ENCODE data around the gene RNF144B.
A peak's percentile ranks its signal among the peaks of the same experiment; 100 is the strongest.
"Not testable (repeated sequence)": the region's sequence is repeated elsewhere in the genome, so short reads cannot be mapped to it uniquely, and the experiment has no call there.

Gene RNF144B

GRCh38 chr6:18392346-18392877, 5.3 kb downstream of the RNF144B start:
- H3K9ac ChIP-seq (ENCODE audit: low read length in 2 of 2): no peak overlapping the region
- H3K27ac ChIP-seq (ENCODE audit: low read length): no peak overlapping the region
- no peaks in the 10 kb centered on the region for H3K27me3 ChIP-seq (ENCODE audit: control insufficient read depth in 1 of 2, insufficient read depth in 2 of 2, low read length in 2 of 2)
- no peaks in the 10 kb centered on the region for H3K9me3 ChIP-seq (ENCODE audit: control insufficient read depth in 2 of 2, low read length in 2 of 2)
- peaks cover 4% of the 10 kb centered on the region for H3K4me1 ChIP-seq (ENCODE audit: control insufficient read depth, insufficient read depth, low read length)
- no peaks in the 10 kb centered on the region for H3K36me3 ChIP-seq (ENCODE audit: control insufficient read depth in 2 of 2, insufficient read depth in 2 of 2, low read length in 2 of 2)
- H3K4me3 ChIP-seq (ENCODE audit: low read length in 2 of 2): no peak overlapping the region

DNA sequence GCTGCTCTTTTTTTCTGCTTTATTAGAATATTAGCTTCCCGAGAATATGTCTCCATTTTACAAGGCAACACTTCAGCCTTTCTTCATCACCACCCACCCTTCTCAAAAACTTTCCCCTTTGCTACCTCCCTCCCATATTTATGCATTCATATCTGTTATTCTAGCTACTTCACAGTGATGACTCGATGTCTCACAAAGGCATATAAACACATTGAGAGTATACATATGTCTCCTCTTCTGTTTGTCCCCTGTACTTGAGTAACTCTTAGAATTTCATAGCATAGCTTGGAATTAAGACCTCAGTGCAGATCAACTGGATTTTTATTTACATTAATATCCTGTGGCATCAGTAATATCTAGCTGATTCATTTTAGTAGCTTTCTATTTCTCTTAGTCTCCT, 6.5 kb downstream of the RNF144B start:
- Histone ChIP-seq H3K9ac (ENCODE audit: low read length in 2 of 2) (no peak overlapping the region), H3K4me3 (ENCODE audit: low read length in 2 of 2) (no peak overlapping the region), H3K9me3 (ENCODE audit: control insufficient read depth in 2 of 2, low read length in 2 of 2) (no peaks in the 10 kb centered on the region), H3K4me1 (ENCODE audit: control insufficient read depth, insufficient read depth, low read length) (peaks cover under 1% of the 10 kb centered on the region), H3K36me3 (ENCODE audit: control insufficient read depth in 2 of 2, insufficient read depth in 2 of 2, low read length in 2 of 2) (no peaks in the 10 kb centered on the region), H3K27me3 (ENCODE audit: control insufficient read depth in 1 of 2, insufficient read depth in 2 of 2, low read length in 2 of 2) (no peaks in the 10 kb centered on the region), H3K27ac (ENCODE audit: low read length) (no peak overlapping the region)

DNA sequence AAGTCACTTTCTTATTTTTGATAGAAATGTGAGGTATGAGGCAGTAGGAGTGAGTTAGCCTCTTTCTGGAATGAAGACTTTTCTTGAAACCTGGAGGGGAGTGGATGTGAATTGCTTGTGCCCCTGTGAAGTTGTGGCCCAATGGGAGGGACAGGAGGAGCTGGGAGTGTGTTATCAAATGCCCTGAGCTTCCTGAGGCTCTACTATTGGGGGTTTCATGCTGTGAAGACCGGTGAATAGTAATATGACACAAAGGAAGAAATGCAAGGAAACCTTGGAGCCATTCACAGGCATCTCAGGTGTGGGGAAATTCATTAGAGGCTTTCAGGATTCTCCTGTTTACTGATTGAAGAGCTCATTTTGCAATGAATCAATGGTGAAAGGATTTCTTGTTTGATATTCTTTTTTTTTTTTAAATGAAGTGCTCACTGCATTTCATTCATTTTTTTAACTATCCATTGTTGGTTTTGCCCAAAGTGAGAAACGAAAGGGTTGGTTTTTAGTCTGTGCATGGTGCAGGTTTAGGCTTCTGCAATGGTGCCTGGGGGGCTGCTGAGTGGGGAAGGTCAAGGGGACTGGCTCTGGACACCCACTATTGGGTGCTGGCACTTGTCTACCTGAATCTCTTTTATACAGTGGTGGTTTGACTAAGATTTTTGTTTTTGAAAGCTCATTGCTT, 8.2 kb downstream of the RNF144B start:
- no peak overlapping the region for H3K4me3 ChIP-seq (ENCODE audit: low read length in 2 of 2)
- no peak overlapping the region for H3K27ac ChIP-seq (ENCODE audit: low read length)
- no peaks in the 10 kb centered on the region for H3K4me1 ChIP-seq (ENCODE audit: control insufficient read depth, insufficient read depth, low read length)

GRCh38 chr6:18395856-18396197, 8.7 kb downstream of the RNF144B start:
- Histone ChIP-seq H3K4me1 (ENCODE audit: control insufficient read depth, insufficient read depth, low read length) (peaks cover under 1% of the 10 kb centered on the region), H3K4me3 (ENCODE audit: low read length in 2 of 2) (no peak overlapping the region), H3K27ac (ENCODE audit: low read length) (no peak overlapping the region), H3K9me3 (ENCODE audit: control insufficient read depth in 2 of 2, low read length in 2 of 2) (no peaks in the 10 kb centered on the region), H3K36me3 (ENCODE audit: control insufficient read depth in 2 of 2, insufficient read depth in 2 of 2, low read length in 2 of 2) (peaks cover 3% of the 10 kb centered on the region in 2 donors), H3K9ac (ENCODE audit: low read length in 2 of 2) (no peak overlapping the region), H3K27me3 (ENCODE audit: control insufficient read depth in 1 of 2, insufficient read depth in 2 of 2, low read length in 2 of 2) (no peaks in the 10 kb centered on the region)

More for the DNA sequence above, 8.2 kb downstream of the RNF144B start:
- Histone ChIP-seq H3K9ac (ENCODE audit: low read length in 2 of 2) (no peak overlapping the region), H3K9me3 (ENCODE audit: control insufficient read depth in 2 of 2, low read length in 2 of 2) (no peaks in the 10 kb centered on the region), H3K36me3 (ENCODE audit: control insufficient read depth in 2 of 2, insufficient read depth in 2 of 2, low read length in 2 of 2) (peaks cover under 1 to 3% of the 10 kb centered on the region in 2 donors), H3K27me3 (ENCODE audit: control insufficient read depth in 1 of 2, insufficient read depth in 2 of 2, low read length in 2 of 2) (no peaks in the 10 kb centered on the region)

GRCh38 chr6:18397701-18398100, 10.6 kb downstream of the RNF144B start:
- H3K9ac ChIP-seq (ENCODE audit: low read length in 2 of 2): no peak overlapping the region
- H3K36me3 ChIP-seq (ENCODE audit: control insufficient read depth in 2 of 2, insufficient read depth in 2 of 2, low read length in 2 of 2): peaks cover 3% of the 10 kb centered on the region in 2 donors
- no peaks in the 10 kb centered on the region for H3K27me3 ChIP-seq (ENCODE audit: control insufficient read depth in 1 of 2, insufficient read depth in 2 of 2, low read length in 2 of 2)
- no peaks in the 10 kb centered on the region for H3K9me3 ChIP-seq (ENCODE audit: control insufficient read depth in 2 of 2, low read length in 2 of 2)
- peaks cover 6% of the 10 kb centered on the region for H3K4me1 ChIP-seq (ENCODE audit: control insufficient read depth, insufficient read depth, low read length)
- no peak overlapping the region for H3K27ac ChIP-seq (ENCODE audit: low read length)
- H3K4me3 ChIP-seq (ENCODE audit: low read length in 2 of 2): no peak overlapping the region

DNA sequence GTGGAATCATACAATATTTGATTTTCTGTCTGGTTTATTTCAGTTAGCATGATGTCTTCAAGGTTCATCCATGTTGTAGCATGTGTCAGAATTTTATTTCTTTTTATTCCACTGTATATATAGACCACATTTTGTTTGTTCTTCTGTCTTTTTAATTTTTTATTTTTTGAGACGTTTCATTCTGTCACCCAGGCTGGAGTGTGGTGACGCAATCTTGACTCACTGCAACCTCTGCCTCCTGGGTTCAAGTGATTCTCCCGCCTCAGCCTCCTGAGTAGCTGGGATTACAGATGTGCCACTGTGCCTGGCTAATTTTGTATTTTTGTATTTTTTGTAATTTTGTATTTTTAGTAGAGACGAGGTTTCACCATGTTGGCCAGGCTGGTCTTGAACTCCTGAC, 11.1 kb downstream of the RNF144B start:
- H3K27ac ChIP-seq (ENCODE audit: low read length); H3K36me3 ChIP-seq (ENCODE audit: control insufficient read depth in 2 of 2, insufficient read depth in 2 of 2, low read length in 2 of 2); H3K9ac ChIP-seq (ENCODE audit: low read length in 2 of 2); H3K9me3 ChIP-seq (ENCODE audit: control insufficient read depth in 2 of 2, low read length in 2 of 2); H3K27me3 ChIP-seq (ENCODE audit: control insufficient read depth in 1 of 2, insufficient read depth in 2 of 2, low read length in 2 of 2); H3K4me1 ChIP-seq (ENCODE audit: control insufficient read depth, insufficient read depth, low read length); H3K4me3 ChIP-seq (ENCODE audit: low read length in 2 of 2): not testable (repeated sequence)

DNA sequence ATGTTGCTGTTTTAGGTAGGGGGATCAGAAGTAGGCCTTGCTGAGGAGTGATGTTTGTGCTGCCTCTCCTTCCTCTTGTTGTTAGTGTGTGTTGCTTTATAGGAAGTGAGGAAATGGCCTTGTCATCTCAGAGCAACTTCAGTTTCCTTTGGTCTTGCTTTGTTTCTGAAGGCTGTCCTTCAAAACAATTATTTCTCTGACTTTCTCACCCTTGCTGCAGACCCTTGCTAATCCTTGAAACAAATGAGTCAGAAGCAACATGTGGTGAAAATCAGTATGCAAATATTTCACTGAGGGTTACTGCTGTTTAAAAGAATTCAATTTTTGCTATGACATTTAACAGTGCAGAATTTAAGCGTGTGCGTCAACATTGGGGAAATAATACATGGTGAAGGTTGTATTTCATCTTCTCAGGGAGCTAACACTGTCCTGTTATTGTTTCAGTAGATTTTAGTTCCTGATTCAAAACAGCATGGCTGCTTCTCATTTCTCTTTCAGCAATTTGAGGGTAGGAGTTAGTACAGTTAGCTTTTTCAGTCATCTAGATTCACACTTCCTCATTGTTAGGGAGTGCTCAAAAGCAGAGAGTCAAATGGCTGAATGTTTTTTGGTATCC, 13.8 kb downstream of the RNF144B start:
- Histone ChIP-seq H3K27ac (ENCODE audit: low read length) (no peak overlapping the region), H3K4me3 (ENCODE audit: low read length in 2 of 2) (no peak overlapping the region), H3K27me3 (ENCODE audit: control insufficient read depth in 1 of 2, insufficient read depth in 2 of 2, low read length in 2 of 2) (no peaks in the 10 kb centered on the region), H3K9me3 (ENCODE audit: control insufficient read depth in 2 of 2, low read length in 2 of 2) (no peaks in the 10 kb centered on the region), H3K9ac (ENCODE audit: low read length in 2 of 2) (no peak overlapping the region), H3K4me1 (ENCODE audit: control insufficient read depth, insufficient read depth, low read length) (peaks cover 12% of the 10 kb centered on the region), H3K36me3 (ENCODE audit: control insufficient read depth in 2 of 2, insufficient read depth in 2 of 2, low read length in 2 of 2) (peaks cover 3% of the 10 kb centered on the region in 2 donors)

GRCh38 chr6:18404965-18405364, 17.8 kb downstream of the RNF144B start:
- not testable (repeated sequence) for H3K36me3 ChIP-seq (ENCODE audit: control insufficient read depth in 2 of 2, insufficient read depth in 2 of 2, low read length in 2 of 2)

GRCh38 chr6:18405477-18406293, 18.5 kb downstream of the RNF144B start:
- no peaks in the 10 kb centered on the region for H3K27me3 ChIP-seq (ENCODE audit: control insufficient read depth in 1 of 2, insufficient read depth in 2 of 2, low read length in 2 of 2)
- peaks cover 12% of the 10 kb centered on the region for H3K4me1 ChIP-seq (ENCODE audit: control insufficient read depth, insufficient read depth, low read length)
- no peak overlapping the region for H3K27ac ChIP-seq (ENCODE audit: low read length)
- H3K9ac ChIP-seq (ENCODE audit: low read length in 2 of 2): no peak overlapping the region
- H3K36me3 ChIP-seq (ENCODE audit: control insufficient read depth in 2 of 2, insufficient read depth in 2 of 2, low read length in 2 of 2): peaks cover 3% of the 10 kb centered on the region in 2 donors
- H3K9me3 ChIP-seq (ENCODE audit: control insufficient read depth in 2 of 2, low read length in 2 of 2): no peaks in the 10 kb centered on the region
- peak overlapping the region in 1 of 2 donors; percentile 12 for H3K4me3 ChIP-seq (ENCODE audit: low read length in 2 of 2)

More at GRCh38 chr6:18404965-18405364, 17.8 kb downstream of the RNF144B start:
- not testable (repeated sequence) for H3K9ac ChIP-seq (ENCODE audit: low read length in 2 of 2); H3K9me3 ChIP-seq (ENCODE audit: control insufficient read depth in 2 of 2, low read length in 2 of 2); H3K27me3 ChIP-seq (ENCODE audit: control insufficient read depth in 1 of 2, insufficient read depth in 2 of 2, low read length in 2 of 2); H3K4me3 ChIP-seq (ENCODE audit: low read length in 2 of 2); H3K27ac ChIP-seq (ENCODE audit: low read length)
- H3K4me1 ChIP-seq (ENCODE audit: control insufficient read depth, insufficient read depth, low read length): peaks cover 12% of the 10 kb centered on the region

DNA sequence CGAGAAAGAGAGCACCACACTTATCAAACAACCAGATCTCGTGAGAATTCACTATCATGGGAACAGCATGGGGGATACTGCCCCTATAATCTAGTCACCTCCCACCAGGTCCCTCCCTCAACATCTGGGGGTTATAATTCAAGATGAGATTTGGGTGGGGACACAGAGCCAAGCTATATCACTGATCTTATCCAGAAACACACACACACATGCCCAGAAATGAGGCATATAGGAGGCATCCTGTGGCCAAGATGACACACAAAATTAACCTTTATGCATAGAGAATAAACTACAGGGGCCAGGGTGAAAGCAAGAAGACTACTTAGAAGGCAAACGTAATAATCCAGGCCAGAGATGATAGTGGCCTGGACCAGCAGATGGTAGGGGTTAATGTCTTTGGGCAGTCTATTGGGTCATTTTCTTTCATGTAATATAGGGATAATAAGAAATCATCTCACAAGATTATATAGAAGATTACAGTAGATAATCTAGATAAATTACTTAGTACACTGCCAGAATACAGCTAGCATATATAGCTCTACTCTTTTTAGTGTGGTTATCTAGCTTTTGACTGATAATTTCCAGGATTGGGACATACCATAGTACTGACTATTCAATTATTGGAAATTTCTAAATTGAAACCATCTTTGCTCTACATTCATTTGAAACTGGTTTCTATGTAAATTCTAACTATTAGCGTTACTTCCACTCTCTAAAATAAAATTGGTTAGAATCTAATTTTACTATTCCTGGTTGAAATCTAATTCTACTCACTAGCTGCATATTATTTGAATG, 20.0 kb downstream of the RNF144B start:
- Histone ChIP-seq H3K36me3 (ENCODE audit: control insufficient read depth in 2 of 2, insufficient read depth in 2 of 2, low read length in 2 of 2) (peaks cover 3% of the 10 kb centered on the region in 2 donors), H3K4me1 (ENCODE audit: control insufficient read depth, insufficient read depth, low read length) (peaks cover 6% of the 10 kb centered on the region), H3K27me3 (ENCODE audit: control insufficient read depth in 1 of 2, insufficient read depth in 2 of 2, low read length in 2 of 2) (no peaks in the 10 kb centered on the region), H3K27ac (ENCODE audit: low read length) (no peak overlapping the region), H3K4me3 (ENCODE audit: low read length in 2 of 2) (no peak overlapping the region), H3K9ac (ENCODE audit: low read length in 2 of 2) (no peak overlapping the region), H3K9me3 (ENCODE audit: control insufficient read depth in 2 of 2, low read length in 2 of 2) (no peaks in the 10 kb centered on the region)

Data from stomach smooth muscle (tissue), 2 donors.